HCT116 (cell line): ENCODE results near the gene CHRNA7.

Experiments used
- JUND ChIP-seq: IDR thresholded peaks from 2 replicates; pipeline ENCODE4 v1.6.1; 2012
- POLR2A ChIP-seq: IDR thresholded peaks from 2 replicates; pipeline ENCODE4 v1.7.0; 2011; ENCODE audit warnings: borderline replicate concordance; ENCODE audit not compliant: insufficient read depth, insufficient read length; ENCODE audit errors: extremely low read depth
- RAD21 ChIP-seq: IDR thresholded peaks from 2 replicates; pipeline ENCODE4 v1.6.1; 2012; ENCODE audit warnings: low read depth, mild to moderate bottlenecking
- SIN3A ChIP-seq: IDR thresholded peaks from 2 replicates; pipeline ENCODE4 v1.6.1; 2012; ENCODE audit warnings: low read depth
- YY1 ChIP-seq: IDR thresholded peaks from 2 replicates; pipeline ENCODE4 v1.6.1; 2011; ENCODE audit warnings: low read length, low read depth, moderate library complexity, mild to moderate bottlenecking; ENCODE audit not compliant: insufficient replicate concordance; ENCODE audit errors: extremely low read depth
- TF ChIP-seq, protein P1 (sequence below), 3 experiments: fragments of 200-600 bp in 1 of 3; sonication (generic) in 1 of 3; IDR thresholded peaks in 2 of 3; conservative IDR thresholded peaks in 1 of 3; 2 replicates each; pipeline ENCODE4 v1.5.1; 2012 to 2017; ENCODE audit warnings: low read depth in 2 of 3, low read length in 2 of 3, antibody characterized with exemption in 1 of 3, borderline replicate concordance in 1 of 3, control low read depth in 1 of 3, mild to moderate bottlenecking in 1 of 3, mixed read lengths in 1 of 3, mixed run types in 1 of 3, moderate library complexity in 1 of 3; ENCODE audit not compliant: insufficient read depth in 1 of 3
- TF ChIP-seq, protein P2 (sequence below): IDR thresholded peaks from 2 replicates; pipeline ENCODE4 v1.6.1; 2012; ENCODE audit warnings: low read depth

DNA sequence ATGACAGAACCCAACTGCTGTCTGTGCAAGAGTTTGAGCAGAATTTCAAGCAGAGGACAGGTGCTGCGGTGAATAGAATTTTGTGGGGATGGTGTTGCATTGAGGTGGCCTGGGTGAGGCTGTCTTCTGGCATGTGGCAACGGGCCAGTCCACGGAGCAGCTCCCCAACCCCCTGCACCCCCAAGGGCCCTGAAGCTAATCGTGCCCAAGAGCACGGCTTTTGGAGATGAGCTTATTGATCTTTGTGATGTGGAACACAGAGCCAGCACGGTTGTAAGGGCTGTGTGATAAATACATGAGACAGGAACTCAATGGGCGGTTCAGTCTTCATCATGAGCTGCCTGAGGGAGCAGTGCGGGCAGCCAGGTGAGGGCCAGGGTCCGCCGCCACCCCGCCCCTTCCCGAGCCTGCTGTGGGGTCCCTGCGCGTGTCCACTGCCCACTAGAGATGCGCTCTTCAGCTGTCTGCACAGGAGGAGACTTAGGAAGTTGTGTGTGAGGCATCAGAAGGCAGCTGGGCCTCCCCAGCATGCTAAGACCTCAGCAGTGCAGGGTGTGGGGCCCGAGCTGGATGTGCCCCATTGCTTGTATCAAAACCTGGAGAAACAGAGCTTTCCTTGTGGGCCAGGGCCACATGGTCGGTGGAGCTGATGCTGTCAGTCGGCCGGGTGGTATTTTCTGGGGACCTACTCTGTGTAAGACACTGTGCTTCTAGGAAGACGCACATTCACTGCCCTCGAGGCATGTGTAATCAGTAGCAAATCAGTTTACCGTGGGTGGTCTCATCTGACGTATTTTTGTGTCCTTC, 90.5 kb downstream of the CHRNA7 start:
- TF ChIP-seq RAD21: no peak
- TF ChIP-seq, protein P1, sequence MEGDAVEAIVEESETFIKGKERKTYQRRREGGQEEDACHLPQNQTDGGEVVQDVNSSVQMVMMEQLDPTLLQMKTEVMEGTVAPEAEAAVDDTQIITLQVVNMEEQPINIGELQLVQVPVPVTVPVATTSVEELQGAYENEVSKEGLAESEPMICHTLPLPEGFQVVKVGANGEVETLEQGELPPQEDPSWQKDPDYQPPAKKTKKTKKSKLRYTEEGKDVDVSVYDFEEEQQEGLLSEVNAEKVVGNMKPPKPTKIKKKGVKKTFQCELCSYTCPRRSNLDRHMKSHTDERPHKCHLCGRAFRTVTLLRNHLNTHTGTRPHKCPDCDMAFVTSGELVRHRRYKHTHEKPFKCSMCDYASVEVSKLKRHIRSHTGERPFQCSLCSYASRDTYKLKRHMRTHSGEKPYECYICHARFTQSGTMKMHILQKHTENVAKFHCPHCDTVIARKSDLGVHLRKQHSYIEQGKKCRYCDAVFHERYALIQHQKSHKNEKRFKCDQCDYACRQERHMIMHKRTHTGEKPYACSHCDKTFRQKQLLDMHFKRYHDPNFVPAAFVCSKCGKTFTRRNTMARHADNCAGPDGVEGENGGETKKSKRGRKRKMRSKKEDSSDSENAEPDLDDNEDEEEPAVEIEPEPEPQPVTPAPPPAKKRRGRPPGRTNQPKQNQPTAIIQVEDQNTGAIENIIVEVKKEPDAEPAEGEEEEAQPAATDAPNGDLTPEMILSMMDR (IDR thresholded peaks at IDR 0.05 in 2 of 3, conservative IDR thresholded peaks at IDR 0.05 in 1 of 3; ENCODE audit: borderline replicate concordance in 1 of 3, insufficient read depth in 1 of 3, low read depth in 2 of 3, low read length in 2 of 3): no peak
- TF ChIP-seq, protein P2, sequence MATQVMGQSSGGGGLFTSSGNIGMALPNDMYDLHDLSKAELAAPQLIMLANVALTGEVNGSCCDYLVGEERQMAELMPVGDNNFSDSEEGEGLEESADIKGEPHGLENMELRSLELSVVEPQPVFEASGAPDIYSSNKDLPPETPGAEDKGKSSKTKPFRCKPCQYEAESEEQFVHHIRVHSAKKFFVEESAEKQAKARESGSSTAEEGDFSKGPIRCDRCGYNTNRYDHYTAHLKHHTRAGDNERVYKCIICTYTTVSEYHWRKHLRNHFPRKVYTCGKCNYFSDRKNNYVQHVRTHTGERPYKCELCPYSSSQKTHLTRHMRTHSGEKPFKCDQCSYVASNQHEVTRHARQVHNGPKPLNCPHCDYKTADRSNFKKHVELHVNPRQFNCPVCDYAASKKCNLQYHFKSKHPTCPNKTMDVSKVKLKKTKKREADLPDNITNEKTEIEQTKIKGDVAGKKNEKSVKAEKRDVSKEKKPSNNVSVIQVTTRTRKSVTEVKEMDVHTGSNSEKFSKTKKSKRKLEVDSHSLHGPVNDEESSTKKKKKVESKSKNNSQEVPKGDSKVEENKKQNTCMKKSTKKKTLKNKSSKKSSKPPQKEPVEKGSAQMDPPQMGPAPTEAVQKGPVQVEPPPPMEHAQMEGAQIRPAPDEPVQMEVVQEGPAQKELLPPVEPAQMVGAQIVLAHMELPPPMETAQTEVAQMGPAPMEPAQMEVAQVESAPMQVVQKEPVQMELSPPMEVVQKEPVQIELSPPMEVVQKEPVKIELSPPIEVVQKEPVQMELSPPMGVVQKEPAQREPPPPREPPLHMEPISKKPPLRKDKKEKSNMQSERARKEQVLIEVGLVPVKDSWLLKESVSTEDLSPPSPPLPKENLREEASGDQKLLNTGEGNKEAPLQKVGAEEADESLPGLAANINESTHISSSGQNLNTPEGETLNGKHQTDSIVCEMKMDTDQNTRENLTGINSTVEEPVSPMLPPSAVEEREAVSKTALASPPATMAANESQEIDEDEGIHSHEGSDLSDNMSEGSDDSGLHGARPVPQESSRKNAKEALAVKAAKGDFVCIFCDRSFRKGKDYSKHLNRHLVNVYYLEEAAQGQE: no peak
- no peak for TF ChIP-seq POLR2A
- TF ChIP-seq YY1: no peak
- no peak for TF ChIP-seq JUND
- TF ChIP-seq SIN3A: no peak
